Measurements from ENCODE around the gene TTLL13. TPM values are rescaled to one million over a fixed set of nuclear protein-coding genes. Genes with fewer than 3 reads are reported as not detected.

Gene TTLL13
- total and polyA plus RNA-seq, 2 of the 8 experiments (the other 6 are each of a cell fraction or from before 2014, with no cell fraction given) = 0.03 TPM; not detected in 1

DNA sequence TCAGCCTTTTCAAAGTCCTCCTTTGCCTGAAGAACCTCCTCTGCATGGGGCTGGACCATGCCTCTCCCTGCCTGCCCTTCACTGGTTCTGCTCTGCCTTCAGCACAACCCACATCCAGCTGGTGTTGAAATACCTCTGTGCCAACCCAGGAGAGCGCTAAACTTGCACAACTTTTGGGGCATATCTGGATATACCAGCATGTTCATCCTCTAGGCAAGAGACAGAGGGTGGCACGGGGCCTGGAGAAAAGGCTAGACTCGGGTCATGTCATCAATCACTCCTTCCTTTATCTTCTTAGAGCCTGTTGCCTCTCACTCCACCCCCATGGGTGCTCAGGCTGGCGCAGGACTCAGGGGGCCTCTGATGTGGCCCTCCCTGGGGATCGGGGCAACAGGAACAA lies 43.5 kb upstream of the TTLL13 start:
- no peak overlapping the region for H2AFZ ChIP-seq (ENCODE audit: low read length)
- no peak overlapping the region for H2BK20ac ChIP-seq (ENCODE audit: low read length)
- H3K4me1 ChIP-seq (replicated peaks in 1 of 4; ENCODE audit: control insufficient read depth in 3 of 4, insufficient read depth in 4 of 4, low read length in 3 of 4) = peaks cover 0 to 13% (median 3%) of the 10 kb centered on the region in 4 experiments; a peak in 5 of 7 replicates
- ChIA-PET POLR2A (ENCODE audit: partially characterized antibody) (interaction anchor here (2.0 kb wide), 1 partner anchor 15 kb away, joined by 5 read pairs; no protein-coding TSS in a partner anchor), CTCF (ENCODE audit: partially characterized antibody) (interaction anchor here (1.0 to 12.6 kb wide), 4 partner anchors 11 to 63 kb away, joined by 3 to 182 read pairs (median 24); no protein-coding TSS in a partner anchor)
- H4K91ac ChIP-seq (replicated peaks; ENCODE audit: insufficient read length, low read length) = no peak overlapping the region
- peaks cover 9 to 62% of the 10 kb centered on the region in 2 experiments for H3K79me2 ChIP-seq (ENCODE audit: control insufficient read depth in 1 of 2, insufficient read depth in 2 of 2, low read length in 2 of 2)
- H4K8ac ChIP-seq (ENCODE audit: extremely low read depth, insufficient read depth, low read length) = no peak overlapping the region
- no peak for DNase-seq (ENCODE audit: low read depth in 1 of 2, low spot score in 2 of 2)
- H3K36me3 ChIP-seq (ENCODE audit: control insufficient read depth in 2 of 4, insufficient read depth in 4 of 4, low read length in 3 of 4) = peaks cover 0 to 3% (median 2%) of the 10 kb centered on the region in 4 experiments; a peak in 4 of 8 replicates
- no peak overlapping the region for H3K23ac ChIP-seq (ENCODE audit: insufficient read length)
- H3K4me2 ChIP-seq (ENCODE audit: insufficient read depth in 1 of 2, low read depth in 2 of 2, low read length in 2 of 2) = no peak overlapping the region; a peak in 1 of 4 replicates
- no peak overlapping the region for H3K4ac ChIP-seq (replicated peaks; ENCODE audit: insufficient read length, low read depth, low read length)
- no peaks in the 10 kb centered on the region for H3K27me3 ChIP-seq (replicated peaks in 1 of 4; ENCODE audit: control insufficient read depth in 3 of 4, extremely low read depth in 1 of 4, insufficient read depth in 3 of 4, low read length in 3 of 4)
- WGBS, 2 experiments (ENCODE audit: extremely low coverage in 1 of 2, insufficient coverage in 1 of 2, insufficient read length in 1 of 2, insufficient replicate concordance in 2 of 2, low coverage in 1 of 2, low lambda C conversion rate in 2 of 2, missing lambda C conversion rate in 1 of 2) = 96% methylated on average over 5 of the region's 5 CpGs; no CpG with 5 or more reads in 1 of the 2 experiments
- no peak overlapping the region for H3K4me3 ChIP-seq (ENCODE audit: extremely low read depth in 1 of 4, insufficient read depth in 2 of 4, low read depth in 3 of 4, low read length in 4 of 4)
- H3K9ac ChIP-seq (replicated peaks in 1 of 4; ENCODE audit: extremely low read depth in 1 of 4, low read depth in 3 of 4, low read length in 3 of 4) = no peak overlapping the region
- H2AK5ac ChIP-seq (ENCODE audit: low read depth, low read length) = no peak overlapping the region
- H3K27ac ChIP-seq (ENCODE audit: low read depth, low read length) = no peak overlapping the region
- H2BK15ac ChIP-seq (ENCODE audit: low read length) = no peak overlapping the region
- no peak overlapping the region for H3K18ac ChIP-seq (ENCODE audit: extremely low read depth, low read length)
- H3K56ac ChIP-seq (replicated peaks; ENCODE audit: insufficient read length, low read depth, low read length) = no peak overlapping the region
- no peak overlapping the region for H3K14ac ChIP-seq (ENCODE audit: insufficient read length)
- peaks cover 18% of the 10 kb centered on the region for H3K79me1 ChIP-seq (ENCODE audit: low read depth, low read length)
- peaks cover 6 to 29% of the 10 kb centered on the region in 2 experiments for H4K20me1 ChIP-seq (replicated peaks in 1 of 2; ENCODE audit: control insufficient read depth in 1 of 2, insufficient read depth in 2 of 2, low read length in 2 of 2)
- no peak overlapping the region for H2BK5ac ChIP-seq (ENCODE audit: low read depth, low read length)
- no peak overlapping the region for H2BK12ac ChIP-seq (ENCODE audit: low read depth, low read length)
- no peaks in the 10 kb centered on the region for H3K9me3 ChIP-seq (ENCODE audit: insufficient read depth in 2 of 2, low read depth in 1 of 2, low read length in 1 of 2)
- H3K23me2 ChIP-seq (ENCODE audit: low read depth, low read length) = peaks cover 11% of the 10 kb centered on the region
- no peak for FAIRE-seq
- H2BK120ac ChIP-seq (replicated peaks; ENCODE audit: low read depth, low read length) = no peak overlapping the region
- no peak overlapping the region for H4K5ac ChIP-seq (ENCODE audit: insufficient read length, low read depth, low read length)
- TF ChIP-seq FOSL1 (IDR thresholded peaks at IDR 0.05; ENCODE audit: insufficient read depth, low read depth, low read length) = no peak
- no peak for TF ChIP-seq CEBPB (IDR thresholded peaks at IDR 0.05; ENCODE audit: low read depth, low read length)
- TF ChIP-seq, protein P1, sequence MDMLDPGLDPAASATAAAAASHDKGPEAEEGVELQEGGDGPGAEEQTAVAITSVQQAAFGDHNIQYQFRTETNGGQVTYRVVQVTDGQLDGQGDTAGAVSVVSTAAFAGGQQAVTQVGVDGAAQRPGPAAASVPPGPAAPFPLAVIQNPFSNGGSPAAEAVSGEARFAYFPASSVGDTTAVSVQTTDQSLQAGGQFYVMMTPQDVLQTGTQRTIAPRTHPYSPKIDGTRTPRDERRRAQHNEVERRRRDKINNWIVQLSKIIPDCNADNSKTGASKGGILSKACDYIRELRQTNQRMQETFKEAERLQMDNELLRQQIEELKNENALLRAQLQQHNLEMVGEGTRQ (IDR thresholded peaks at IDR 0.05; ENCODE audit: low read length) = no peak
- TF ChIP-seq RXRA (IDR thresholded peaks at IDR 0.05; ENCODE audit: insufficient read depth, low read depth, low read length) = no peak
- TF ChIP-seq EZH2 (IDR thresholded peaks at IDR 0.05; ENCODE audit: low read depth, low read length, severe bottlenecking) = no peak
- TF ChIP-seq ZNF274 (IDR thresholded peaks at IDR 0.05; ENCODE audit: borderline replicate concordance, extremely low read depth, low read length) = no peak
- TF ChIP-seq CBX8 (IDR thresholded peaks at IDR 0.05; ENCODE audit: borderline replicate concordance, low read depth, low read length) = no peak
- no peak for TF ChIP-seq GTF2F1 (IDR thresholded peaks at IDR 0.05; ENCODE audit: borderline replicate concordance, low read depth, low read length)
- no peak for TF ChIP-seq YY1 (IDR thresholded peaks at IDR 0.05; ENCODE audit: low read depth, low read length)
- no peak for TF ChIP-seq SIN3A (conservative IDR thresholded peaks at IDR 0.05 in 1 of 2, IDR thresholded peaks at IDR 0.05 in 1 of 2; ENCODE audit: low read depth in 1 of 2, low read length in 2 of 2)
- TF ChIP-seq TCF12 (IDR thresholded peaks at IDR 0.05; ENCODE audit: low read depth, low read length) = no peak
- TF ChIP-seq EP300 (IDR thresholded peaks at IDR 0.05; ENCODE audit: borderline replicate concordance in 1 of 2, low read depth in 2 of 2, low read length in 2 of 2) = no peak
